HG02759 (cell line): ENCODE data around the gene KLK15.

Experiments used
- ATAC-seq: cut with Tn5 transposase; IDR thresholded peaks from one replicate; pipeline ENCODE4 v1.9.1; 2021; ENCODE audit warnings: mild to moderate bottlenecking, moderate library complexity; ENCODE audit not compliant: unreplicated experiment

KLK15 gene, protein sequence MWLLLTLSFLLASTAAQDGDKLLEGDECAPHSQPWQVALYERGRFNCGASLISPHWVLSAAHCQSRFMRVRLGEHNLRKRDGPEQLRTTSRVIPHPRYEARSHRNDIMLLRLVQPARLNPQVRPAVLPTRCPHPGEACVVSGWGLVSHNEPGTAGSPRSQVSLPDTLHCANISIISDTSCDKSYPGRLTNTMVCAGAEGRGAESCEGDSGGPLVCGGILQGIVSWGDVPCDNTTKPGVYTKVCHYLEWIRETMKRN

DNA sequence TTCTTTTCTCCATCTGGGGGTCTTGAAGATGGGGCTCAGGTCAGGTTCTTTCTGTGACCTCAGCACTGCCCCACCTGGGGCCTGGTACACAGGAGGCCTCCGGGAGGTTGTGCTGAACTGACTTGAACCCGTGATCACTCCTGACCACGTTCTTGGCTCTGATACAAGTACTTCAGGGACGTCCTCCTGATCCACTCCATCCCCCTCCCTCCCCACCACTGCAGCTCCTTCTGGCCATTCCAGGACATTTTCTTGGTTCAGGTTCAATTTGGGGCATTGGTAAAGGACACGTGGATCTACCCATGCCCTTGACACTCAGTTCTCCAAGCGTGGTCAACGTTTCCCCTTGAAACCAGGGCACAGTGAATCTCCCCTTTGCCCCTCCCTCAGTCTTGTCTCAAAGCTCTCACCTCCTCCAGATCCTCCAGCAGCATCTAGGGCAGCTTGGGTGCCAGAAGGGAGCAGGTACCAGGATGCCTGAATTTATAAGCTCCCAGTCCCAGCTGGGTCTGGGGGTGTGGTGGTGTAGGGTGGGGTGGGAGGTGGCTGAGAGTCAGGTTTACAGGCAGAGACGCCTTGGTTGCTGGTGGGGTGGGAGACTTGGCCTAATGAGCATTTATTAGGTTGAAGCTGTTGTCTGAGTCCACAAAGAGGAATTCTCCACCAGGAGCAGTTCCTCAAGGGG, at the start of gene KLK15:
Gene KLK15 (minus strand): TSS at position 458 of the 685 bp plus-strand sequence. CDS start 2,082 bp downstream, outside the sequence.
- ATAC-seq = no peak

DNA sequence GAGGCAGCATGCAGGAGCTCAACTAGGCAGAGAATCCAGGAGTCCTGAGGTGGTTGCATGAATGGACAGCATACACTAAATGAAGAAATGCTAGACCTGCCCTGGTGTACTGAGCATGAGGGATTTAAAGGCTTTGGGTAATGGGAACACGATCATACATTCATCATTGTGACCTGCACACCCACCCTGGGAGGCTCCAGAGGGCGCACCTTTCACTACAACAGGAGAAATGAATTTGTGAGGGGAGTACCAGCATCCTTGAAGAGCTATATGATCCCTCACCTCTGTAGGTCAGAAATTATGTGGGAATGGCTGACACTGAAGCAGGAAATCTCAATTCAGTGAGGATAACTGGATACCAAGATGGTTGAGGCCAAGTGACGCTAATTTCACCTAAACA, 48.8 kb upstream of the KLK15 start:
- ATAC-seq = no peak

DNA sequence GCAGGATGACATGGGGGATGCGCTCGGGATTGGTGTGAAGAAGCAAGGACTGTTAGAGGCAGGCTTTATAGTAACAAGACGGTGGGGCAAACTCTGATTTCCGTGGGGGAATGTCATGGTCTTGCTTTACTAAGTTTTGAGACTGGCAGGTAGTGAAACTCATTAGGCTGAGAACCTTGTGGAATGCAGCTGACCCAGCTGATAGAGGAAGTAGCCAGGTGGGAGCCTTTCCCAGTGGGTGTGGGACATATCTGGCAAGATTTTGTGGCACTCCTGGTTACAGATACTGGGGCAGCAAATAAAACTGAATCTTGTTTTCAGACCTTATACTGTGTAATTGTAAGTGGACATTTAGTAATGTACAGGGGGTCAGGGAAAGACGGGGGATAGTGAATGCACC, 46.9 kb upstream of the KLK15 start:
- no peak for ATAC-seq

DNA sequence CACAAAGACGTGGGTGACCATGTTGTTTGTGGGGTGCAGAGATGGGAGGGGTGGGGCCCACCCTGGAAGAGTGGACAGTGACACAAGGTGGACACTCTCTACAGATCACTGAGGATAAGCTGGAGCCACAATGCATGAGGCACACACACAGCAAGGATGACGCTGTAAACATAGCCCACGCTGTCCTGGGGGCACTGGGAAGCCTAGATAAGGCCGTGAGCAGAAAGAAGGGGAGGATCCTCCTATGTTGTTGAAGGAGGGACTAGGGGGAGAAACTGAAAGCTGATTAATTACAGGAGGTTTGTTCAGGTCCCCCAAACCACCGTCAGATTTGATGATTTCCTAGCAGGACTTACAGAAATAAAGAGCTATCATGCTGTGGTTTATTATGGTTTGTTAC, 45.5 kb upstream of the KLK15 start:
- no peak for ATAC-seq

DNA sequence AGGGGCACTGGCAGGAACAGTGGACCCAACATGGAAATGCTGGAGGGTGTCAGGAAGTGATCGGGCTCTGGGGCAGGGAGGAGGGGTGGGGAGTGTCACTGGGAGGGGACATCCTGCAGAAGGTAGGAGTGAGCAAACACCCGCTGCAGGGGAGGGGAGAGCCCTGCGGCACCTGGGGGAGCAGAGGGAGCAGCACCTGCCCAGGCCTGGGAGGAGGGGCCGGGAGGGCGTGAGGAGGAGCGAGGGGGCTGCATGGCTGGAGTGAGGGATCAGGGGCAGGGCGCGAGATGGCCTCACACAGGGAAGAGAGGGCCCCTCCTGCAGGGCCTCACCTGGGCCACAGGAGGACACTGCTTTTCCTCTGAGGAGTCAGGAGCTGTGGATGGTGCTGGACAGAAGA, 44.0 kb upstream of the KLK15 start:
- no peak for ATAC-seq

DNA sequence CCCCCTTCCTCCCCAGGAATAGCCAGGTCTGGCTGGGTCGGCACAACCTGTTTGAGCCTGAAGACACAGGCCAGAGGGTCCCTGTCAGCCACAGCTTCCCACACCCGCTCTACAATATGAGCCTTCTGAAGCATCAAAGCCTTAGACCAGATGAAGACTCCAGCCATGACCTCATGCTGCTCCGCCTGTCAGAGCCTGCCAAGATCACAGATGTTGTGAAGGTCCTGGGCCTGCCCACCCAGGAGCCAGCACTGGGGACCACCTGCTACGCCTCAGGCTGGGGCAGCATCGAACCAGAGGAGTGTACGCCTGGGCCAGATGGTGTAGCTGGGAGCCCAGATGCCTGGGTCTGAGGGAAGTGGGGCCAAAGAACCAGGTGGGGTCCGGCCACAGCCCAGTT, 43.1 kb upstream of the KLK15 start:
- ATAC-seq = no peak

DNA sequence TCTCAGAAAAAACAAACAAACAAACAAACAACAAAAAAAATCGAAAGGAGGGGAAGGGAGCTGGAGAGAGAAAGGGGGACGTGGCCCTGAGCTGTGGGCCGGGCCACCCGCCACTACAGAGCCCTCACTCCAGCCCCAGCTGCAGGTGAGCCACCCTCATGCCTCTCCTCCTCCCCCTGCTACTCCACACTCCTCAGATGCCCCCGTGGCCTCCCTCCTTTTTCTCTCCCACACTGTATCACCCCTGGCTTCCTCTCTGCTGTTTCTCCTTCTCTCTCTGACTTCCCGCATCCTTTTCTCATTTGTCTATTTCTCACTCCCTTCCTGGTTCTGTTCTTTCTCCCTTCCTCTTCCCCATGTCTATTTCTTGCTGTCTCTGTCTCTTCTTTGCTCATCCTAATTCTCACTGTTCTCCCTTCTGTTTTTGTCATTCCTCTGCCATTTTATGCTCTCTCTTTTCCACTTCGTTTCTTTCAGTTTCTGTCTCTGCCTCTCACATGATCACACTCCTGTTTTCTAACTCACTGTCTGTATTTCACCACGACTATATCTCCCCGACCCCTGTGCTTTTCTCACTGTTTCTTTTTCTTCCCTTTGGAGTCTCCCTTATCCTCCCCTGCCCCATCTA, 42.5 kb upstream of the KLK15 start:
- ATAC-seq = no peak

DNA sequence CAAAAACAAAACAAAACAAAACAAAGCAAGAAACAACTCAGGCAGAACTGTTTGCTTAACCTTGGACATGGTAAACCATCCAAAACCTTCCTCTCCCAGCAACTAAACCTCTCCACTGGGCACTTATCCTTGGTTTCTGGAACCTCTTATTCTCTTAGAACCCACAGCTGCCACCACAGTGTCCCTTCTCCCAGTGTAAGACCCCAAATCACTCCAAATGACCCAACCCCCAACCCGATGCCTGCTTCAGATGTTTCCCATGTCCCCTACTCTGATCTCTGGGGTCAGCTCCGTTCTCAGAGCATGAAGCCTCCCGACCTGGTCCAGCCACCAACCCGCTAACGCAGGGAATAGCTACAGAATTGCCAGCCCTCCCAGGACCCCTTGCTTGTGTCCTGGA, 40.8 kb upstream of the KLK15 start:
- ATAC-seq = no peak

DNA sequence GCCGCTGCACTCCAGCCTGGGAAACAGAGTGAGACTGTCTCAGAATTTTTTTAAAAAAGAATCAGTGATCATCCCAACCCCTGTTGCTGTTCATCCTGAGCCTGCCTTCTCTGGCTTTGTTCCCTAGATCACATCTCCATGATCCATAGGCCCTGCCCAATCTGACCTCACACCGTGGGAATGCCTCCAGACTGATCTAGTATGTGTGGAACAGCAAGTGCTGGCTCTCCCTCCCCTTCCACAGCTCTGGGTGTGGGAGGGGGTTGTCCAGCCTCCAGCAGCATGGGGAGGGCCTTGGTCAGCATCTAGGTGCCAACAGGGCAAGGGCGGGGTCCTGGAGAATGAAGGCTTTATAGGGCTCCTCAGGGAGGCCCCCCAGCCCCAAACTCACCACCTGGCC, 39.7 kb upstream of the KLK15 start, which contains the start of gene KLK2:
Gene KLK2 (plus strand): TSS at position 384 of the 400 bp plus-strand sequence. CDS start 35 bp downstream, outside the sequence.
- ATAC-seq = no peak

DNA sequence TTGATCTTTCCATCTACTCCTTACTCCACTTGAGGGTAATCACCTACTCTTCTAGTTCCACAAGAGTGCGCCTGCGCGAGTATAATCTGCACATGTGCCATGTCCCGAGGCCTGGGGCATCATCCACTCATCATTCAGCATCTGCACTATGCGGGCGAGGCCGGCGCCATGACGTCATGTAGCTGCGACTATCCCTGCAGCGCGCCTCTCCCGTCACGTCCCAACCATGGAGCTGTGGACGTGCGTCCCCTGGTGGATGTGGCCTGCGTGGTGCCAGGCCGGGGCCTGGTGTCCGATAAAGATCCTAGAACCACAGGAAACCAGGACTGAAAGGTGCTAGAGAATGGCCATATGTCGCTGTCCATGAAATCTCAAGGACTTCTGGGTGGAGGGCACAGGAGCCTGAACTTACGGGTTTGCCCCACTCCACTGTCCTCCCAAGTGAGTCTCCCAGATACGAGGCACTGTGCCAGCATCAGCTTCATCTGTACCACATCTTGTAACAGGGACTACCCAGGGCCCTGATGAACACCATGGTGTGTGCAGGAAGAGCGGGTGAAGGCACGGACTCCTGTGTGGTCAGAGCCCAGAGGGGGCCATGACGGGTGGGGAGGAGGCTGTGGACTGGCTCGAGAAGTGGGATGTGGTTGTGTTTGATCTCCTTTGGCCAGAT, 37.2 kb upstream of the KLK15 start:
- ATAC-seq = no peak

DNA sequence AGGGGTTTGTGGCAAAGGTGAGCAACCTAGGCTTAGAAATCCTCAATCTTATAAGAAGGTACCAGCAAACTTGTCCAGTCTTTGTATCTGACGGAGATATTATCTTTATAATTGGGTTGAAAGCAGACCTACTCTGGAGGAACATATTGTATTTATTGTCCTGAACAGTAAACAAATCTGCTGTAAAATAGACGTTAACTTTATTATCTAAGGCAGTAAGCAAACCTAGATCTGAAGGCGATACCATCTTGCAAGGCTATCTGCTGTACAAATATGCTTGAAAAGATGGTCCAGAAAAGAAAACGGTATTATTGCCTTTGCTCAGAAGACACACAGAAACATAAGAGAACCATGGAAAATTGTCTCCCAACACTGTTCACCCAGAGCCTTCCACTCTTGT, 36.1 kb upstream of the KLK15 start:
- no peak for ATAC-seq

DNA sequence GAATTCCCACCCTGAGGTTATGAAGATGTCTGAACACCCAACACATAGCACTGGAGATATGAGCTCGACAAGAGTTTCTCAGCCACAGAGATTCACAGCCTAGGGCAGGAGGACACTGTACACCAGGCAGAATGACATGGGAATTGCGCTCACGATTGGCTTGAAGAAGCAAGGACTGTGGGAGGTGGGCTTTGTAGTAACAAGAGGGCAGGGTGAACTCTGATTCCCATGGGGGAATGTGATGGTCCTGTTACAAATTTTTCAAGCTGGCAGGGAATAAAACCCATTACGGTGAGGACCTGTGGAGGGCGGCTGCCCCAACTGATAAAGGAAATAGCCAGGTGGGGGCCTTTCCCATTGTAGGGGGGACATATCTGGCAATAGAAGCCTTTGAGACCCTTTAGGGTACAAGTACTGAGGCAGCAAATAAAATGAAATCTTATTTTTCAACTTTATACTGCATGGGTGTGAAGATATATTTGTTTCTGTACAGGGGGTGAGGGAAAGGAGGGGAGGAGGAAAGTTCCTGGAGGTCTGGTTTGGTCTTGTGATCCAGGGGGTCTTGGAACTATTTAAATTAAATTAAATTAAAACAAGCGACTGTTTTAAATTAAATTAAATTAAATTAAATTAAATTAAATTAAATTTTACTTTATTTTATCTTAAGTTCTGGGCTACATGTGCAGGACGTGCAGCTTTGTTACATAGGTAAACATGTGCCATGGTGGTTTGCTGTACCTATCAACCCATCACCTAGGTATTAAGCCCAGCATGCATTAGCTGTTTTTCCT, 28.3 kb upstream of the KLK15 start:
- no peak for ATAC-seq

DNA sequence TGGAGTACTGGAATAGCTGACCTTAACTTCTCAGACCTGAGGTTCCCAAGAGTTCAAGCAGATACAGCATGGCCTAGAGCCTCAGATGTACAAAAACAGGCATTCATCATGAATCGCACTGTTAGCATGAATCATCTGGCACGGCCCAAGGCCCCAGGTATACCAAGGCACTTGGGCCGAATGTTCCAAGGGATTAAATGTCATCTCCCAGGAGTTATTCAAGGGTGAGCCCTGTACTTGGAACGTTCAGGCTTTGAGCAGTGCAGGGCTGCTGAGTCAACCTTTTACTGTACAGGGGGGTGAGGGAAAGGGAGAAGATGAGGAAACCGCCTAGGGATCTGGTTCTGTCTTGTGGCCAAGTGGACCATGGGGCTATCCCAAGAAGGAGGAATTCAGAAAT, 27.6 kb upstream of the KLK15 start:
- ATAC-seq = no peak

DNA sequence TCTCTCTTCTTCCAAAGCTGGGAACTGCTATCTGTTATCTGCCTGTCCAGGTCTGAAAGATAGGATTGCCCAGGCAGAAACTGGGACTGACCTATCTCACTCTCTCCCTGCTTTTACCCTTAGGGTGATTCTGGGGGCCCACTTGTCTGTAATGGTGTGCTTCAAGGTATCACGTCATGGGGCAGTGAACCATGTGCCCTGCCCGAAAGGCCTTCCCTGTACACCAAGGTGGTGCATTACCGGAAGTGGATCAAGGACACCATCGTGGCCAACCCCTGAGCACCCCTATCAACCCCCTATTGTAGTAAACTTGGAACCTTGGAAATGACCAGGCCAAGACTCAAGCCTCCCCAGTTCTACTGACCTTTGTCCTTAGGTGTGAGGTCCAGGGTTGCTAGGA, 26.5 kb upstream of the KLK15 start:
- no peak for ATAC-seq

DNA sequence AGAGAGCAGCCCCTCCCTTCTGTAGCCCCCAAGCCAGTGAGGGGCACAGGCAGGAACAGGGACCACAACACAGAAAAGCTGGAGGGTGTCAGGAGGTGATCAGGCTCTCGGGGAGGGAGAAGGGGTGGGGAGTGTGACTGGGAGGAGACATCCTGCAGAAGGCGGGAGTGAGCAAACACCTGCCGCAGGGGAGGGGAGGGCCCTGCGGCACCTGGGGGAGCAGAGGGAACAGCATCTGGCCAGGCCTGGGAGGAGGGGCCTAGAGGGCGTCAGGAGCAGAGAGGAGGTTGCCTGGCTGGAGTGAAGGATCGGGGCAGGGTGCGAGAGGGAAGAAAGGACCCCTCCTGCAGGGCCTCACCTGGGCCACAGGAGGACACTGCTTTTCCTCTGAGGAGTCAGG, 25.5 kb upstream of the KLK15 start:
- ATAC-seq = no peak

DNA sequence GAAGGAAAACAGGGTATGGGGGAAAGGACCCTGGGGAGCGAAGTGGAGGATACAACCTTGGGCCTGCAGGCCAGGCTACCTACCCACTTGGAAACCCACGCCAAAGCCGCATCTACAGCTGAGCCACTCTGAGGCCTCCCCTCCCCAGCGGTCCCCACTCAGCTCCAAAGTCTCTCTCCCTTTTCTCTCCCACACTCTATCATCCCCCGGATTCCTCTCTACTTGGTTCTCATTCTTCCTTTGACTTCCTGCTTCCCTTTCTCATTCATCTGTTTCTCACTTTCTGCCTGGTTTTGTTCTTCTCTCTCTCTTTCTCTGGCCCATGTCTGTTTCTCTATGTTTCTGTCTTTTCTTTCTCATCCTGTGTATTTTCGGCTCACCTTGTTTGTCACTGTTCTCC, 24.0 kb upstream of the KLK15 start:
- no peak for ATAC-seq

DNA sequence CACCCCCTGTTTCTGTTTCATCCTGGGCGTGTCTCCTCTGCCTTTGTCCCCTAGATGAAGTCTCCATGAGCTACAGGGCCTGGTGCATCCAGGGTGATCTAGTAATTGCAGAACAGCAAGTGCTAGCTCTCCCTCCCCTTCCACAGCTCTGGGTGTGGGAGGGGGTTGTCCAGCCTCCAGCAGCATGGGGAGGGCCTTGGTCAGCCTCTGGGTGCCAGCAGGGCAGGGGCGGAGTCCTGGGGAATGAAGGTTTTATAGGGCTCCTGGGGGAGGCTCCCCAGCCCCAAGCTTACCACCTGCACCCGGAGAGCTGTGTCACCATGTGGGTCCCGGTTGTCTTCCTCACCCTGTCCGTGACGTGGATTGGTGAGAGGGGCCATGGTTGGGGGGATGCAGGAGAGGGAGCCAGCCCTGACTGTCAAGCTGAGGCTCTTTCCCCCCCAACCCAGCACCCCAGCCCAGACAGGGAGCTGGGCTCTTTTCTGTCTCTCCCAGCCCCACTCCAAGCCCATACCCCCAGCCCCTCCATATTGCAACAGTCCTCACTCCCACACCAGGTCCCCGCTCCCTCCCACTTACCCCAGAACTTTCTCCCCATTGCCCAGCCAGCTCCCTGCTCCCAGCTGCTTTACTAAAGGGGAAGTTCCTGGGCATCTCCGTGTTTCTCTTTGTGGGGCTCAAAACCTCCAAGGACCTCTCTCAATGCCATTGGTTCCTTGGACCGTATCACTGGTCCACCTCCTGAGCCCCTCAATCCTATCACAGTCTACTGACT, 21.4 kb upstream of the KLK15 start, which contains the start of gene KLK3:
Gene KLK3 (plus strand): TSS at position 280 of the 775 bp plus-strand sequence. CDS start 41 bp downstream, at position 321.
- ATAC-seq = no peak

DNA sequence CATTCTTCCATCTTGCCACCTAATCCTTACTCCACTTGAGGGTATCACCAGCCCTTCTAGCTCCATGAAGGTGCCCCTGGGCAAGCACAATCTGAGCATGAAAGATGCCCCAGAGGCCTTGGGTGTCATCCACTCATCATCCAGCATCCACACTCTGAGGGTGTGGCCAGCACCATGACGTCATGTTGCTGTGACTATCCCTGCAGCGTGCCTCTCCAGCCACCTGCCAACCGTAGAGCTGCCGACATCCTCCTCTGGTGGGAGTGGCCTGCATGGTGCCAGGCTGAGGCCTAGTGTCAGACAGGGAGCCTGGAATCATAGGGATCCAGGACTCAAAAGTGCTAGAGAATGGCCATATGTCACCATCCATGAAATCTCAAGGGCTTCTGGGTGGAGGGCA, 18.2 kb upstream of the KLK15 start:
- no peak for ATAC-seq

DNA sequence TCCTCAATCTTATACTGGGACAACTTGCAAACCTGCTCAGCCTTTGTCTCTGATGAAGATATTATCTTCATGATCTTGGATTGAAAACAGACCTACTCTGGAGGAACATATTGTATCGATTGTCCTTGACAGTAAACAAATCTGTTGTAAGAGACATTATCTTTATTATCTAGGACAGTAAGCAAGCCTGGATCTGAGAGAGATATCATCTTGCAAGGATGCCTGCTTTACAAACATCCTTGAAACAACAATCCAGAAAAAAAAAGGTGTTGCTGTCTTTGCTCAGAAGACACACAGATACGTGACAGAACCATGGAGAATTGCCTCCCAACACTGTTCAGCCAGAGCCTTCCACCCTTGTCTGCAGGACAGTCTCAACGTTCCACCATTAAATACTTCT, 17.4 kb upstream of the KLK15 start:
- ATAC-seq = no peak
